ENCODE data around the gene AGPAT1. TPM values are rescaled to one million over a fixed set of nuclear protein-coding genes. Genes with fewer than 3 reads are reported as not detected.

The AGPAT1 gene
- total and polyA plus RNA-seq, 2 of the 8 experiments (the other 6 are each of a cell fraction or from before 2014, with no cell fraction given), result 96.0 to 222 TPM

DNA sequence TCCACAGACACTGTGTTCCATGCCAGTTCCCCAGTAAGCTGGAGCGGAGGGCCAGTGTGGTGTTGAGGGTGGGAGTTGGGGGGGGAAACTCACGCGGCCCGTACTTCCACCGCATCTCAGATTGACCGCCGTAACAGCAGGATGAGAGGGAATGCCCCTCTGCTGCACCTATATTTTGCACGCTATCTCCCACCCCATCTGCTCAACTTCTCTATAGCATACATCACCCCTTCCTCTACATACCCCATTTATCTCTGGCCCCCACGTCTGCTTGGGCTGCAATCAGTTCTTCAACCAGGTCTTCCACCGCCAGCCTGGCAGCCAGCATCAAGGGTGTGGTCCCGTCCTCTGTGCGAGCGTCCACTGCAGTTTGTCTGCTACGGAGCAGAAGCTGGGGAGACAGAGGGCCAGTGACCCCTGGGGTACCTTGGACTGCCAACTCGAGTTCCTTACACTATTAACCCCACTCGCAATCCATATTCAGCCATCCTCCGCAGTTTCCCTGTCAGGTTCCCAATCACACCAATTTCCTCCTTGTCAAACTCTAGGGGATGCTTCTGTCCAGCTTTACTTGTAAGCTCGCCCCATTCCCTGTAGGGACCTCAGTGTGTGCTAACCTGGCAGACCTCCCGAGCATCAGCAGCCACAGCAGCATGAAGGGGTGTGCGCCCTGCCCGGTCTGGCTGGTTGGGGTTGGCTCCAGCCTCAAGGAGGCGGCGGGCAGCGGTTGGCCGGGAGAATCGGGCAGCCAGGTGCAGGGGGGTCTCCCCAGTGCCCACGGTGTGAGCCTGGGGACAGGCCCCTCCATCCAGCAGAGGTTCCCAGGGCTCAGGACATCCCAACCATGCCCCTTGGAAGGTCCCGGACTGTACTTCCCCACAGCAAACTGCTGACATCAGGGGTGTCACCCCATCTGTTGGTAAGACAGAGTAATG lies 21.1 kb upstream of the AGPAT1 start:
- H4K20me1 ChIP-seq (replicated peaks in 1 of 2; ENCODE audit: control insufficient read depth in 1 of 2, insufficient read depth in 2 of 2, low read length in 2 of 2), result no peaks in the 10 kb centered on the region
- H3K23ac ChIP-seq (ENCODE audit: insufficient read length), result no peak overlapping the region
- peak overlapping the region in 3 of 4 experiments; percentile 67 to 98 (median 94); a peak in 6 of 7 replicates for H3K9ac ChIP-seq (replicated peaks in 1 of 4; ENCODE audit: extremely low read depth in 1 of 4, low read depth in 3 of 4, low read length in 3 of 4)
- DNase-seq (ENCODE audit: low read depth in 1 of 2, low spot score in 2 of 2) (peak in 1 of 2 experiments; percentile 58), FAIRE-seq (no peak)
- no peak overlapping the region; the same call in 1 of the 2 replicates for H2AFZ ChIP-seq (ENCODE audit: low read length)
- peak overlapping the region; percentile 82 for H3K18ac ChIP-seq (ENCODE audit: extremely low read depth, low read length)
- peak overlapping the region; percentile 95 for H4K8ac ChIP-seq (ENCODE audit: extremely low read depth, insufficient read depth, low read length)
- H4K91ac ChIP-seq (replicated peaks; ENCODE audit: insufficient read length, low read length), result peak overlapping the region; percentile 71
- 50% methylated on average over 27 of the region's 28 CpGs; no CpG with 5 or more reads in 1 of the 2 experiments for WGBS, 2 experiments (ENCODE audit: extremely low coverage in 1 of 2, insufficient coverage in 1 of 2, insufficient read length in 1 of 2, insufficient replicate concordance in 2 of 2, low coverage in 1 of 2, low lambda C conversion rate in 2 of 2, missing lambda C conversion rate in 1 of 2)
- H2BK12ac ChIP-seq (ENCODE audit: low read depth, low read length), result peak overlapping the region; percentile 94
- peak overlapping the region; percentile 66 to 97 (median 82) for H3K4me3 ChIP-seq (ENCODE audit: extremely low read depth in 1 of 4, insufficient read depth in 2 of 4, low read depth in 3 of 4, low read length in 4 of 4)
- no peak overlapping the region for H3K4ac ChIP-seq (replicated peaks; ENCODE audit: insufficient read length, low read depth, low read length)
- H2BK120ac ChIP-seq (replicated peaks; ENCODE audit: low read depth, low read length), result peak overlapping the region; percentile 69
- peak overlapping the region; percentile 90 for H4K5ac ChIP-seq (ENCODE audit: insufficient read length, low read depth, low read length)
- peak overlapping the region; percentile 40; the same call in 1 of the 2 replicates for H2BK20ac ChIP-seq (ENCODE audit: low read length)
- CTCF ChIA-PET (ENCODE audit: partially characterized antibody), result interaction anchor here (0.8 to 2.6 kb wide), 6 partner anchors 8 to 78 kb away, joined by 3 to 9 read pairs (median 4); partner anchors contain the start of gene NOTCH4
- peak overlapping the region; percentile 89; the same call in 1 of the 2 replicates for H2BK15ac ChIP-seq (ENCODE audit: low read length)
- no peaks in the 10 kb centered on the region for H3K36me3 ChIP-seq (ENCODE audit: control insufficient read depth in 2 of 4, insufficient read depth in 4 of 4, low read length in 3 of 4)
- no peak overlapping the region for H3K14ac ChIP-seq (ENCODE audit: insufficient read length)
- H3K9me3 ChIP-seq (ENCODE audit: insufficient read depth in 2 of 2, low read depth in 1 of 2, low read length in 1 of 2), result no peaks in the 10 kb centered on the region
- no peaks in the 10 kb centered on the region for H3K79me2 ChIP-seq (ENCODE audit: control insufficient read depth in 1 of 2, insufficient read depth in 2 of 2, low read length in 2 of 2)
- peaks cover 8 to 29% (median 16%) of the 10 kb centered on the region in 4 experiments for H3K4me1 ChIP-seq (replicated peaks in 1 of 4; ENCODE audit: control insufficient read depth in 3 of 4, insufficient read depth in 4 of 4, low read length in 3 of 4)
- H3K27me3 ChIP-seq (replicated peaks in 1 of 4; ENCODE audit: control insufficient read depth in 3 of 4, extremely low read depth in 1 of 4, insufficient read depth in 3 of 4, low read length in 3 of 4), result no peaks in the 10 kb centered on the region
- POLR2A ChIA-PET (ENCODE audit: partially characterized antibody), result interaction anchor here (0.5 to 13.3 kb wide), 7 partner anchors 9 to 91 kb away, joined by 3 to 194 read pairs (median 4); partner anchors contain the start of genes AGPAT1, PRRT1 and RNF5
- H2AK5ac ChIP-seq (ENCODE audit: low read depth, low read length), result 0 out of 2 replicates have a peak overlapping the region, but pooled peaks have one; percentile 1
- H3K4me2 ChIP-seq (ENCODE audit: insufficient read depth in 1 of 2, low read depth in 2 of 2, low read length in 2 of 2), result peak overlapping the region; percentile 89 to 97
- H3K79me1 ChIP-seq (ENCODE audit: low read depth, low read length), result no peaks in the 10 kb centered on the region; the same call in 1 of the 2 replicates
- no peak overlapping the region for H3K56ac ChIP-seq (replicated peaks; ENCODE audit: insufficient read length, low read depth, low read length)
- peak overlapping the region; percentile 96 for H3K27ac ChIP-seq (ENCODE audit: low read depth, low read length)
- H2BK5ac ChIP-seq (ENCODE audit: low read depth, low read length), result peak overlapping the region; percentile 98; the same call in 1 of the 2 replicates
- H3K23me2 ChIP-seq (ENCODE audit: low read depth, low read length), result peaks cover 7% of the 10 kb centered on the region; the same call in 1 of the 2 replicates
- no peak for TF ChIP-seq ZNF274 (IDR thresholded peaks at IDR 0.05; ENCODE audit: borderline replicate concordance, extremely low read depth, low read length)
- TF ChIP-seq CHD2 (IDR thresholded peaks at IDR 0.05; ENCODE audit: low read length), result no peak
- no peak for TF ChIP-seq NRF1 (IDR thresholded peaks at IDR 0.05; ENCODE audit: low read depth, low read length)
- TF ChIP-seq HDAC2 (IDR thresholded peaks at IDR 0.05; ENCODE audit: borderline replicate concordance in 1 of 2, low read depth in 2 of 2, low read length in 2 of 2), result 0 out of 4 replicates have a peak, but pooled peaks of 1 of the 2 experiments have one; percentile 27
- no peak for TF ChIP-seq TAF7 (optimal IDR thresholded peaks at IDR 0.05; ENCODE audit: borderline replicate concordance, low read depth, low read length)
- TF ChIP-seq ATF3 (IDR thresholded peaks at IDR 0.05; ENCODE audit: insufficient read depth, low read depth, low read length), result no peak
- no peak for TF ChIP-seq HDAC6 (IDR thresholded peaks at IDR 0.05; ENCODE audit: low read depth, low read length)
- TF ChIP-seq MAFK (IDR thresholded peaks at IDR 0.05; ENCODE audit: low read depth, low read length), result no peak
- no peak for TF ChIP-seq SIX5 (IDR thresholded peaks at IDR 0.05; ENCODE audit: low read depth, low read length)
